PFSK-1 (cell line): Measurements from ENCODE around the gene ZNF609.

Experiments
- FOXP2 ChIP-seq: optimal IDR thresholded peaks from 2 replicates; pipeline ENCODE3; 2011; ENCODE audit warnings: borderline replicate concordance, control low read depth, inconsistent platforms; ENCODE audit not compliant: insufficient read depth; ENCODE audit errors: extremely low read length, extremely low read depth
- POLR2AphosphoS5 ChIP-seq: IDR thresholded peaks from 2 replicates; pipeline ENCODE4 v1.6.1; 2012; ENCODE audit warnings: low read depth, mild to moderate bottlenecking, control low read depth, low read length, moderate library complexity
- REST ChIP-seq, 2 experiments: IDR thresholded peaks; 2 replicates each; pipeline versions ENCODE4 v1.6.1 to v1.8.0; 2011 to 2012; ENCODE audit warnings: low read depth in 2 of 2, low read length in 2 of 2, control low read depth in 1 of 2, inconsistent platforms in 1 of 2, mild to moderate bottlenecking in 1 of 2, moderate library complexity in 1 of 2; ENCODE audit not compliant: insufficient read depth in 1 of 2
- SIN3A ChIP-seq: IDR thresholded peaks from 2 replicates; pipeline ENCODE4 v1.6.1; 2012; ENCODE audit warnings: mild to moderate bottlenecking, low read length, moderate library complexity, borderline replicate concordance; ENCODE audit not compliant: insufficient read depth
- TAF1 ChIP-seq: IDR thresholded peaks from 2 replicates; pipeline ENCODE4 v1.6.1; 2012; ENCODE audit warnings: low read length, control low read depth, borderline replicate concordance; ENCODE audit not compliant: insufficient read depth

The ZNF609 gene

GRCh38 chr15:64502151-64502550 is 41.8 kb downstream of the ZNF609 start:
- TF ChIP-seq POLR2AphosphoS5: no peak

- TF ChIP-seq POLR2AphosphoS5 (no peak), SIN3A (no peak), REST (IDR thresholded peaks at IDR 0.05; ENCODE audit: insufficient read depth in 1 of 2, low read depth in 2 of 2, low read length in 2 of 2) (no peak), TAF1 (no peak), FOXP2 (no peak)
Observed at GRCh38 chr15:64502551-64502950, 42.2 kb downstream of the ZNF609 start.

- no peak for TF ChIP-seq POLR2AphosphoS5
- peak; percentile 64 for TF ChIP-seq FOXP2
- TF ChIP-seq SIN3A: peak; percentile 92; the same call in 1 of the 2 replicates
- TF ChIP-seq REST (IDR thresholded peaks at IDR 0.05; ENCODE audit: insufficient read depth in 1 of 2, low read depth in 2 of 2, low read length in 2 of 2): no peak
- TF ChIP-seq TAF1: no peak
Observed at GRCh38 chr15:64503197-64503596, 42.8 kb downstream of the ZNF609 start.

GRCh38 chr15:64503640-64504039 is 43.3 kb downstream of the ZNF609 start:
- no peak for TF ChIP-seq POLR2AphosphoS5
- TF ChIP-seq FOXP2: no peak
- TF ChIP-seq SIN3A: no peak
- TF ChIP-seq TAF1: no peak
- TF ChIP-seq REST (IDR thresholded peaks at IDR 0.05; ENCODE audit: insufficient read depth in 1 of 2, low read depth in 2 of 2, low read length in 2 of 2): no peak

- TF ChIP-seq REST (IDR thresholded peaks at IDR 0.05; ENCODE audit: insufficient read depth in 1 of 2, low read depth in 2 of 2, low read length in 2 of 2) (peak in 1 of 2 experiments; percentile 46; a peak in 1 of 4 replicates), POLR2AphosphoS5 (peak; percentile 33; the same call in 1 of the 2 replicates), SIN3A (peak; percentile 89; the same call in 1 of the 2 replicates), TAF1 (no peak; the same call in 1 of the 2 replicates)
Observed at GRCh38 chr15:64507293-64507802, 47.0 kb downstream of the ZNF609 start.
